ENCODE results near the gene PIPOX.
"Not testable (repeated sequence)": the region's sequence is repeated elsewhere in the genome, so short reads cannot be mapped to it uniquely, and the experiment has no call there.

The PIPOX gene

GRCh38 chr17:29071303-29071702, 28.4 kb downstream of the PIPOX start:
- H3K27ac ChIP-seq, result no peak overlapping the region
- DNase-seq (ENCODE audit: low read depth, low spot score), result no peak

GRCh38 chr17:29073045-29073444, 30.1 kb downstream of the PIPOX start:
- no peak for DNase-seq (ENCODE audit: low read depth, low spot score)
- no peak overlapping the region for H3K27ac ChIP-seq

GRCh38 chr17:29073520-29073919, 30.6 kb downstream of the PIPOX start:
- no peak for DNase-seq (ENCODE audit: low read depth, low spot score)
- no peak overlapping the region for H3K27ac ChIP-seq

GRCh38 chr17:29074488-29074887, 31.5 kb downstream of the PIPOX start:
- H3K27ac ChIP-seq, result no peak overlapping the region
- no peak for DNase-seq (ENCODE audit: low read depth, low spot score)

- H3K27ac ChIP-seq, result no peak overlapping the region
- no peak for DNase-seq (ENCODE audit: low read depth, low spot score)
These were observed 33.1 kb downstream of the PIPOX start for GRCh38 chr17:29076087-29076486.

GRCh38 chr17:29076722-29077121, 33.8 kb downstream of the PIPOX start:
- no peak for DNase-seq (ENCODE audit: low read depth, low spot score)
- H3K27ac ChIP-seq, result no peak overlapping the region

GRCh38 chr17:29077320-29077719, 34.4 kb downstream of the PIPOX start:
- no peak overlapping the region for H3K27ac ChIP-seq

GRCh38 chr17:29078183-29079045, 35.5 kb downstream of the PIPOX start:
- no peak overlapping the region for H3K27ac ChIP-seq
- no peak for DNase-seq (ENCODE audit: low read depth, low spot score)

More at GRCh38 chr17:29077320-29077719, 34.4 kb downstream of the PIPOX start:
- no peak for DNase-seq (ENCODE audit: low read depth, low spot score)

GRCh38 chr17:29079433-29079832, 36.5 kb downstream of the PIPOX start:
- no peak for DNase-seq (ENCODE audit: low read depth, low spot score)
- no peak overlapping the region for H3K27ac ChIP-seq

- H3K27ac ChIP-seq, result no peak overlapping the region
- DNase-seq (ENCODE audit: low read depth, low spot score), result no peak
These were observed 36.9 kb downstream of the PIPOX start for GRCh38 chr17:29079887-29080286.

- no peak overlapping the region for H3K27ac ChIP-seq
- DNase-seq (ENCODE audit: low read depth, low spot score), result no peak
These were observed 37.4 kb downstream of the PIPOX start for GRCh38 chr17:29080323-29080722.

GRCh38 chr17:29080965-29081364, 38.0 kb downstream of the PIPOX start:
- DNase-seq (ENCODE audit: low read depth, low spot score), result no peak
- no peak overlapping the region for H3K27ac ChIP-seq

GRCh38 chr17:29084541-29085146, 41.7 kb downstream of the PIPOX start:
- DNase-seq (ENCODE audit: low read depth, low spot score), result no peak

GRCh38 chr17:29085223-29085622, 42.3 kb downstream of the PIPOX start:
- no peak overlapping the region for H3K27ac ChIP-seq

More at GRCh38 chr17:29084541-29085146, 41.7 kb downstream of the PIPOX start:
- H3K27ac ChIP-seq, result no peak overlapping the region

GRCh38 chr17:29086628-29087332, 43.8 kb downstream of the PIPOX start:
- H3K27ac ChIP-seq, result no peak overlapping the region
- DNase-seq (ENCODE audit: low read depth, low spot score), result no peak

More at GRCh38 chr17:29085223-29085622, 42.3 kb downstream of the PIPOX start:
- no peak for DNase-seq (ENCODE audit: low read depth, low spot score)

- H3K27ac ChIP-seq; DNase-seq (ENCODE audit: low read depth, low spot score): not testable (repeated sequence)
These were observed 45.8 kb downstream of the PIPOX start for GRCh38 chr17:29088782-29089181.

GRCh38 chr17:29089601-29090044, 46.7 kb downstream of the PIPOX start:
- no peak overlapping the region for H3K27ac ChIP-seq
- DNase-seq (ENCODE audit: low read depth, low spot score), result no peak

- H3K27ac ChIP-seq, result no peak overlapping the region
These were observed 47.2 kb downstream of the PIPOX start for GRCh38 chr17:29090108-29090507.

GRCh38 chr17:29090750-29091605, 48.0 kb downstream of the PIPOX start:
- no peak for DNase-seq (ENCODE audit: low read depth, low spot score)
- no peak overlapping the region for H3K27ac ChIP-seq

More at GRCh38 chr17:29090108-29090507, 47.2 kb downstream of the PIPOX start:
- no peak for DNase-seq (ENCODE audit: low read depth, low spot score)
